NCI-H2171 treated with DMSO at 0.1 percent for 48 hours (cell line): ENCODE results near the gene USP43.
A peak's percentile ranks its signal among the peaks of the same experiment; 100 is the strongest.
"Not testable (repeated sequence)": the region's sequence is repeated elsewhere in the genome, so short reads cannot be mapped to it uniquely, and the experiment has no call there.

ENCODE experiments used
- DNase-seq: peaks from one replicate; lab custom pipeline; 2025; lab: John Stamatoyannopoulos, UW

Gene USP43

DNA sequence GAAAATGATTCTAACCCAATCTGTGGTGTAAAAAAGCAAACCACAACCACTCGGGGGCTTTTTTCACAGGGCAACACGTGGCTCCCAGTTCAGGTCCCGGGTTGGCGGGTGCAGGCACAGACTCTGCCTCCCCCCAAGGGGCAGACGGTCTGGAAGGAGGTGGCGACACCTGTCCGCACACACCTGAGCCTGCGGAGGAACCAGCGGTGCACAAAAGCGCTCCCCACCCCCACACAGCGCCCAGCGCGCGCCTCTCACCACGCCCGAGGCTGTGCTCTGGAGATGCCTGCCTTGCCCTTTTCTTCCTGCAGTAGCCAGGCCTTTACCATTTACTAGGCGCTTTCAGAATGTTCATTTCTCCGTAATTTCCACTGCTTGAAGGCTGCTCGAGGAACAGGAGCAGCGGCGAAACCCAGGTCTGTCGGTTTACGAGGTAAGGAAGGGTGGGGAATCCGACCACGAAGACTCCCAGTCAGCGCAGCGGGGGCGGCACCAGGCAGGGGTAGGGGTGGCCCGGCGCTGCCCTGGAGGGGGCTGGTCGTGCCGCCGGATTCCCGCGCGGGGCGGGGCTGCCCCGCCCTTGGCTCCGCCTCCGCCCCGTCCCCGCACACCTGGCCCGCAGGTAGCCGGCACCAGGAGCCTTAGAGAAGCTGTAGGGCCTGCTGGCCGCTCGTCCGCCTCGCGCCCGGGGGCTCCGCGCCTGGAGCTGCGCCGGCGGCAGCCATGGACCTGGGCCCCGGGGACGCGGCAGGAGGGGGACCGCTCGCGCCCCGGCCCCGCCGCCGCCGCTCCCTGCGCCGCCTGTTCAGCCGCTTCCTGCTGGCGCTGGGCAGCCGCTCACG lies at the start of gene USP43:
Gene USP43, plus strand, starts transcription at position 608 of the 842 bp plus-strand sequence. Its CDS starts 116 bp downstream, at position 724.
- DNase-seq, result peak; percentile 42

DNA sequence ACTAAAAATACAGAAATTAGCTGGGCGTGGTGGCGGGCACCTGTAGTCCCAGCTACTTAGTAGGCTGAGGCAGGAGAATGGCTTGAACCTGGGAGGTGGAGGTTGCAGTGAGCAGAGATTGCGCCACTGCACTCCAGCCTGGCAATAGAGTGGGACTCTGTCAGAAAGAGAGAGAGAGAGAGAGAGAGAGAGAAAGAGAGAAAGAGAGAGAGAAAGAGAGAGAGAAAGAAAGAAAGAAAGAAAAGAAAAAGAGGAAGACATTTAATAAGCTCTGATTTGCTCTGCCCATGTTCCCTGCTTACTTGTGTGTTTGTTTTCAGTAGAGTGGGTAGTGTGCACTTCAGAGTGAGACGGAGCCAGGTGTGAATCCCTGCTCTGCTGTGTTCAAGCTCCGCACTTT lies 47.7 kb upstream of the USP43 start:
- not testable (repeated sequence) for DNase-seq

GRCh38 chr17:9598661-9599060 lies 46.7 kb upstream of the USP43 start:
- DNase-seq, result no peak

- DNase-seq, result not testable (repeated sequence)
Measured at GRCh38 chr17:9604583-9604982, 40.7 kb upstream of the USP43 start.

- DNase-seq, result no peak
Measured at GRCh38 chr17:9606453-9606852, 38.9 kb upstream of the USP43 start.

DNA sequence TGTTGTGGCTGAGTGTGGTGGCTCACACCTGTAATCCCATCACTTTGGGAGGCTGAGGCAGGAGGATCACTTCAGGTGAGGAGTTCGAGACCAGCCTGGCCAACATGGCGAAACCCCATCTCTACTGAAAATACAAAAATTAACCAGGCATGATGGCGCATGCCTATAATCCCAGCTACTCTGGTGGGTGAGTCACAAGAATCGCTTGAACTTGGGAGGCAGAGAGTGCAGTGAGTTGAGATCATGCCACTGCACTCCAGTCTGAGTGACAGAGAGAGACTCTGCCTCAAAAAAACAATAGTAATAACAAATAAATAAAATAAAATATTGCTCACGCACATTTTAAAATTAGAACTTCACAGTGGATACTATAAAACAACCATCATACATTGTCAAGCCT lies 38.3 kb upstream of the USP43 start:
- not testable (repeated sequence) for DNase-seq

DNA sequence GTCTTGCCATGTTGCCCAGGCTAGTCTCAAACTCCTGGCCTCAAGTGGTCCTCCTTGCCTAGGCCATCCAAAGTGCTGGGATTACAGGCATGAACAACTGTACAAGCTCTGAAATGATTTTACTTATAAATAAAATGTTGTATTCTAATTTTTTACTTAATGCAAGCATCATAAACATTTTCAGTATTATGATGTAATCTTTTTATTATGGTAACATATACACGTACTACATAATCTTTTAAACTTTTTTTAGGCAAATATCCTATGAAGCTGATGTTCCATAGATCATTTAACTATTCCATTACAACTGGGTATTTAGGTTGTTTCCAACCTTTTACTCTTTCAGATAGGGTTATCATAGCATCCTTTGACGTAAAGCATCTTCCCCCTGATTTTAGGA lies 33.8 kb upstream of the USP43 start:
- no peak for DNase-seq

DNA sequence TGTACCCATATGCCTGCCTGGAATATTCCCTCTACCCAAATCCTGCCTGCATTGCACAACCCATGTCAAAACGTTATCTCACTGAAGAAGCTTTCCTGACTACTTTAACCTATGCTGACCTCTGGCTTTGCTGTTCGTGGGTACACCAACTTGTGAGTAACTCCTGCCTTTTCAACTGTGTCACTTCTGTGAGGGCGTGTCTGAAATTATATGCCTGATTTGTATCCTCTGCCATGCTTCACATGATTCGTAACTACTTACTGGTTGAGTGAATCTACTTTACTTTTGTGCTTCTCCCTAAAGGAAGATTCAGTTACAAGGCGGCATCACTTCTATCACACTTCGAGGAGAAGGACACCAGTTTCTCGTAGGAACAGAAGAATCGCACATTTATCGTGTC lies 33.3 kb upstream of the USP43 start:
- DNase-seq, result no peak

- DNase-seq, result peak; percentile 5
Measured at GRCh38 chr17:9615486-9615885, 29.8 kb upstream of the USP43 start.

GRCh38 chr17:9622961-9623360 lies 22.4 kb upstream of the USP43 start:
- no peak for DNase-seq

- DNase-seq, result no peak
Measured at GRCh38 chr17:9628509-9628908, 16.8 kb upstream of the USP43 start.

DNA sequence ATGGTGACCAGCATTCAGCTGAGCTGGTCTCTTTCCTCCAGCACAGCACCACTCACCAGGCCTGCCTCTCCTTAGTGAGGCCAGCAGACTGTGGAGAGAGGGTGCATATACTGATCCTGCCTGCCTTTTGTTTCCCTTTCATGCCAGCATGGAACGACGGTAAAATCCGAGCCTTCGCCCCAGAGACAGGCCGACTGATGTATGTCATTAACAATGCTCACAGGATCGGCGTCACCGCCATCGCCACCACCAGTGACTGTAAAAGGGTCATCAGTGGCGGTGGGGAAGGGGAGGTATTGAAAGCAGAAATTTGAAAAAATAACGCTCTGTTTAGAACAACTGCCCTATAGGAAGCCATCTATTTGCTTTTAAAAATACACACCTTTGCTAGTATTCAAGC lies 12.6 kb upstream of the USP43 start:
- no peak for DNase-seq

DNA sequence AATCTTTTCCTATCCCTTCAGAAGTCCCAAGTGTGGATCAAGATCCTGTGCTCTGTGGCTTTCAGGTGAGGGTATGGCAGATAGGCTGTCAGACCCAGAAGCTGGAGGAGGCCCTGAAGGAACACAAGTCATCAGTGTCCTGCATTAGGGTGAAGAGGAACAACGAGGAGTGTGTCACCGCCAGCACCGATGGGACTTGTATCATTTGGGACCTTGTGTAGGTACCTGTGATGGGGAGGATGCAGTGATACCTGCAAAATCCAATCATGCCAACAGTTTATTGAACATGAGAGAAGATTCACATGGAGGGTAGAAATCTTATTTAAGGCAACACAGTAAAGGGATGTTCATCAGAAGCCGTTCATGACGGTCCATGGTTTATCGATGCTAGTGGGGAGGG lies 10.0 kb upstream of the USP43 start:
- DNase-seq, result no peak

DNA sequence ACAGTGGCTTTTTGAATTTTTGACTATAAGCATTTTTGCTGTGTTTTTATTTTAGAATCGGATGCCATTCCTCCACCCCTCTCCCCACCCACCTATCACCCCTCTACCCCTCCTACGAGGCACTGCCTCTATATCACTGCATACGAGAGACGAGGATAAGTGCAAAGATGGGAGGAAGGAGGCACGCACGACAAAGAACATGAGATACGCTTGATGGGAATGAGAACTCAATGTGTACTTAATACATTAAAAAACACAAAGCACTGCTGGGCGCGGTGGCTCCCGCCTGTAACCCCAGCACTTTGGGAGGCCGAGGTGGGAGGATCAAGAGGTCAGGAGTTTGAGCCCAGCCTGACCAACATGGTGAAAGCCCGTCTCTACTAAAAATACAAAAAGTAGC lies 8.8 kb upstream of the USP43 start:
- no peak for DNase-seq

DNA sequence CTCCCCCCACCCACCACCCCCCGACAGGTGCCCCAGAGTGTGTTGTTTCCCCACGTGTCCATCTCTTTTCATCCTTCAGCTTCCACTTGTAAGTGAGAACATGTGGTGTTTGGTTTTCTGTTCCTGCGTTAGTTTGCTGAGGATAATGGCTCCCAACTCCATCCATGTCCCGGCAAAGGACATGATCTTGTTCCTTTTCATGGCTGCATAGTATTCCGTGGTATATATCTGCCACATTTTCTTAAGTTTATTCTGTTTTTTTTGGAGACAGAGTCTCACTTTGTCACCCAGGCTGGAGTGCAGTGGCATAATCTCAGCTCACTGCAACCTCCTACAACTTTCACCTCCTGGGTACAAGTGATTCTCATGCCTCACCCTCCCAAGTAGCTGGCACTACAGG lies 4.9 kb upstream of the USP43 start:
- not testable (repeated sequence) for DNase-seq

DNA sequence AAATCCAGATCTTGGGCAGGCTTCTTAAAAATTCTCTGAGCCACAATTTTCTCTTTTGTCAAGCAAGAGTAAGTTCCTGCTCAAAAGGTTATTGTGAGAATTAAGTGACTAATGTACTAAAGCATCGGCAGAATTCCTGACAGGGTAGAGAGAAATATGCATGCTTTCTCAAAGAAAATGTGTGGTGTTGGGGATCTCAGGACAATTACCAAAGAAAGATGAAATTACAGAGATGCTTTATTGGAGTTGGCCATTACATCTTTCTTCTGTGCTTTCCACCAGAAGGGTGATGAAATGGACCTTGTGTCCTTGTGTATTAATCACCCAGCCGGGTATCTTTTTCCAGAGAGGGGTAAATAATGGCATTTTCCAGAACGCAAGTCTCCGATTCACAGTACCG lies 1.7 kb upstream of the USP43 start:
- no peak for DNase-seq

DNA sequence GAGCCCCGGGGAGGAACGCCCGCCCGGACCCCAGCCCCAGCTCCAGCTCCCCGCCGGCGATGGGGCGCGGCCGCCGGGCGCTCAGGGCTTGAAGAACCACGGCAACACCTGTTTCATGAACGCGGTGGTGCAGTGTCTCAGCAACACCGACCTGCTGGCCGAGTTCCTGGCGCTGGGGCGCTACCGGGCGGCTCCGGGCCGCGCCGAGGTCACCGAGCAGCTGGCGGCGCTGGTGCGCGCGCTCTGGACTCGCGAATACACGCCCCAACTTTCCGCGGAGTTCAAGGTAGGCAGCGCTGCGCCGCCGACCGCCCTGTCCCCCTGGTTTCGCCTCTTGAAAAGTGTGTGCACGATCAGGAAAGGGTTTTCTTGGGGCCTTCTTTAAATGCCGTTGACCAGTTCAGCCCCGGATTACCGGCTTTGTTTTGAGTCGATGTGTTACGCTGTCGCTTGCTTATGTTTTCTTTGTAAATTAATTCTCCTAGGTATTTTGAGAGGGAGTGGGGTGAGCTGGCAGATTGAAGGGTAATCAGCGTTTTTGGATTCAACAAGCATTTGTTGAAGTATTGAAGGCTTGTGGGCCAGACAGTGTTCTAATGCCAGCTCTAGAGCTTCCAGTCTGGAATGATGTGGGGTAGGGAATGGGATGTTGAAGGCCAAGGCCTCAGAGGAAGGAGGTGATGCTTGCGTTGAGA lies 681 bp downstream of the USP43 start:
- DNase-seq, result peak; percentile 12

DNA sequence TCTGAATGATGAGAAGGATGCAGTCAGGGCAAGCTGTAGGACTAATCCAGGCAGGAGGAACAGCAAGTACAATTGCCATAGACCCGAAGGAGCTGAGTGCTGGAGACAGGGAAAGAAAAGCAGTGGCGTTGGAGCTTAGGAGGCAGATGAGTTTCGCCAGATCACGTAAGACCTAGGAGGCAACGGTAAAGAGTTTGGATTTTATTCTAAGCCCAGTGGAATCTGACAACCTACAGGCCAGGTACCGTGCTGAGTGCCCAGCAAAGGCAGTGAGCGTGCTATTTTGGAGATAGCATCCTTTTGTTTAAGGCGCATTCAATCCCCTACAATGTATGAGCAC lies 1.2 kb downstream of the USP43 start:
- peak; percentile 14 for DNase-seq

DNA sequence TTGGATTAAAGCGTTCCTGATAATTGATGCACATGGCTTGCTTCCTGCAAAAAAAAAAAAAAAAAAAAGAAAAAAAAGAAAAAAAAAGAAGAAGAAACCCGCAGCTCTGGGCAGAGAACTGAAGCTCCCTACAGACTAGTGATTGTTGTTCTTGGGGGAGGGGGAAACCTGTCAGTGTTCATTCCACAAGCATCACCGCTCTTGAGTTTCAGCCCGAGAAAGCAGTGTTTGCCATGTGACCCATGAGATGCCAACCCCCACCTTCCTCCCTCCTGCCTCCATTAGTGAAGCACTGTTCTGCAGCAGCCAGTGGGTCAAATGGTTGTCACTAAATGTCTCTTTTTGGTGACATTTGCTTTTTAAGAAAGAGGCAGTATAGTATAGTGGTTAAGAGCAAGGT lies 1.7 kb downstream of the USP43 start:
- no peak for DNase-seq

- DNase-seq, result no peak
Measured at GRCh38 chr17:9648521-9649110, 3.3 kb downstream of the USP43 start.

- DNase-seq, result no peak
Measured at GRCh38 chr17:9658593-9659211, 13.4 kb downstream of the USP43 start.

- no peak for DNase-seq
Measured at GRCh38 chr17:9661027-9661426, 15.7 kb downstream of the USP43 start.

GRCh38 chr17:9663511-9663910 lies 18.2 kb downstream of the USP43 start:
- DNase-seq, result not testable (repeated sequence)
